ENCODE results near the gene RAP1B. TPM values are rescaled to one million over a fixed set of nuclear protein-coding genes. Genes with fewer than 3 reads are reported as not detected.
"Not testable (repeated sequence)": the region's sequence is repeated elsewhere in the genome, so short reads cannot be mapped to it uniquely, and the experiment has no call there.

Gene RAP1B
- total RNA-seq, 5 donors from 2014 or later (not counting 1 experiment from before 2014, with no cell fraction given), result 163 to 290 (median 170) TPM

DNA sequence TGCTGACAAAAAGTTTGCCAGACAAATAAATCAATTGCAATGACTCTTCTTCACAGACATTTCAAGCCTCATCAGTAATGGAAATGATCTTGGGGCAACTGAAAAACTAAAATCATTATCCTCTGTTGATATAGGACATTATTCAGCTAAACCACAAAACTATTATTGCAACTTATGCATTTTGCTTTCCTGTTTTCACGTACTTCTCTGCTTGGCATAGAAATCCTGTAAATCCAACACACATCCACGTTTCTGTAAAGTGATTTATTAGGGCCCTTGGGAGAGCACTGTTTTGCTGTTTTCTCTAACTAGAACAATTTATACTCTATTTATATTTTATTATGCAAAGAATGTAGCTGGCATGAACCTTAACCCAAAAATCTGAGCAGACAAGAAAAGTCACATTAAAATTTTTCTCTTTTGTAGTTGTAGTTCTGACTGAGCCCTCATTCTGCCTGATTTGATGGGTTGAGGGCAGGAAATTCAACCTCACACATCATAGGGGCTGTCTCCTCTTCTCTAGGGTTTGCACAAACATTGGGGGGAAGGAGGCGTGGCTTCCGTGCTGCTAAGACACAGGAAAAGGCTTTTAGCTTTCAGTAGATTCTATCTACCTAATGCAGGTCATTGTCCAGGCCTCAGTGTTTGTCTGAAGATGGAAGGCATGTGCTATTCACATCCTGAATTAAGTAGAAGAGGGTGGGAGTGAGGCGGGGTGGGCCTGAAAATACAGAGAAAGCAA, 64.6 kb downstream of the RAP1B start:
- CTCF ChIA-PET, result interaction anchor here in 1 of 2 donors (0.7 kb wide), 1 partner anchor 14 kb away, joined by 3 read pairs; no protein-coding TSS in a partner anchor
- peak; percentile 60 to 89 (median 83) for DNase-seq
- no peaks in the 10 kb centered on the region for H3K9me3 Mint-ChIP-seq
- H3K9me3 ChIP-seq, result no peaks in the 10 kb centered on the region
- no peaks in the 10 kb centered on the region for H3K27me3 Mint-ChIP-seq
- peaks cover 54 to 64% (median 61%) of the 10 kb centered on the region in 3 donors for H3K4me1 Mint-ChIP-seq
- POLR2A ChIA-PET, result interaction anchor here in 1 of 2 donors (0.6 kb wide), 3 partner anchors 11 to 594 kb away, joined by 3 to 11 read pairs (median 4); no protein-coding TSS in a partner anchor
- no CpG with 5 or more reads among the region's 5 CpGs for whole genome bisulfite sequencing (ENCODE audit: insufficient coverage)
- no peaks in the 10 kb centered on the region for H3K27me3 ChIP-seq (replicated peaks in 1 of 2; ENCODE audit: control insufficient read depth in 2 of 2, extremely low read depth in 1 of 2, insufficient read depth in 2 of 2, low read length in 1 of 2)
- peak overlapping the region; percentile 79 to 97 for H3K27ac Mint-ChIP-seq
- H3K4me1 ChIP-seq (ENCODE audit: control insufficient read depth in 1 of 2, extremely low read depth in 1 of 2, insufficient read depth in 2 of 2, low read length in 2 of 2), result peaks cover 24 to 26% of the 10 kb centered on the region in 2 experiments
- H3K4me3 Mint-ChIP-seq, result peak overlapping the region; percentile 45 to 64 (median 63)
- H3K36me3 ChIP-seq (ENCODE audit: control insufficient read depth in 2 of 2, extremely low read depth in 1 of 2, insufficient read depth in 1 of 2, low read length in 1 of 2), result no peaks in the 10 kb centered on the region
- ATAC-seq (replicated peaks in 1 of 4), result peak; percentile 97 to 98 (median 98)
- H3K27ac ChIP-seq (ENCODE audit: low read length), result peak overlapping the region; percentile 47
- H3K4me3 ChIP-seq (ENCODE audit: control insufficient read depth in 1 of 2, extremely low read depth in 1 of 2, low read length in 1 of 2), result no peak overlapping the region
- peaks cover 6% of the 10 kb centered on the region for H3K36me3 Mint-ChIP-seq

DNA sequence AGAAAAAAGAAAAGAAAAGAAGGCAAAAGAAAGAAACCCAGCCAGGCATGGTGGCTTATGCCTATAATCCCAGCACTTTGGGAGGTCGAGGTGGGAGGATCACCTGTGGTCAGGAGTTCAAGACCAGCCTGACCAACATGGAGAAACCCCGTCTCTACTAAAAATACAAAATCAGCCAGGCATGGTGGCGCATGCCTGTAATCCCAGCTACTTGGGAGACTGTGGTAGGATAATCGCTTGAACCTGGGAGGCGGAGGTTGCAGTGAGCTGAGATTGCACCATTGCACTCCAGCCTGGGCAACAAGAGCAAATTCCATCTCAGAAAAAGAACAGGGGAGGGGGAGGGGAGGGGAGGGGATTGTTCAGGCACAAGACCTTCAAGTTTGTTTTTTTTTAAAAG, 66.2 kb downstream of the RAP1B start:
- Histone ChIP-seq H3K4me1 (ENCODE audit: control insufficient read depth in 1 of 2, extremely low read depth in 1 of 2, insufficient read depth in 2 of 2, low read length in 2 of 2) (peaks cover 22 to 24% of the 10 kb centered on the region in 2 experiments), H3K27ac (ENCODE audit: low read length) (peak overlapping the region; percentile 49)
- not testable (repeated sequence) for DNase-seq; ATAC-seq (replicated peaks in 1 of 4); H3K27me3 ChIP-seq (replicated peaks in 1 of 2; ENCODE audit: control insufficient read depth in 2 of 2, extremely low read depth in 1 of 2, insufficient read depth in 2 of 2, low read length in 1 of 2); H3K9me3 ChIP-seq; H3K9me3 Mint-ChIP-seq; H3K36me3 Mint-ChIP-seq; H3K4me3 ChIP-seq (ENCODE audit: control insufficient read depth in 1 of 2, extremely low read depth in 1 of 2, low read length in 1 of 2); H3K27me3 Mint-ChIP-seq; H3K36me3 ChIP-seq (ENCODE audit: control insufficient read depth in 2 of 2, extremely low read depth in 1 of 2, insufficient read depth in 1 of 2, low read length in 1 of 2)
- WGBS (ENCODE audit: insufficient coverage), result 100% methylated on average over 1 of the region's 5 CpGs
- peak overlapping the region; percentile 82 to 83 for H3K27ac Mint-ChIP-seq
- CTCF ChIA-PET, result interaction anchor here in 1 of 2 donors (0.6 kb wide), 1 partner anchor 251 kb away, joined by 3 read pairs; no protein-coding TSS in a partner anchor
- H3K4me3 Mint-ChIP-seq, result peak overlapping the region in 1 of 3 donors; percentile 63
- H3K4me1 Mint-ChIP-seq, result peaks cover 47 to 54% (median 53%) of the 10 kb centered on the region in 3 donors
- POLR2A ChIA-PET, result interaction anchor here in 1 of 2 donors (0.7 kb wide), 2 partner anchors 133 to 636 kb away, joined by 4 read pairs; no protein-coding TSS in a partner anchor

DNA sequence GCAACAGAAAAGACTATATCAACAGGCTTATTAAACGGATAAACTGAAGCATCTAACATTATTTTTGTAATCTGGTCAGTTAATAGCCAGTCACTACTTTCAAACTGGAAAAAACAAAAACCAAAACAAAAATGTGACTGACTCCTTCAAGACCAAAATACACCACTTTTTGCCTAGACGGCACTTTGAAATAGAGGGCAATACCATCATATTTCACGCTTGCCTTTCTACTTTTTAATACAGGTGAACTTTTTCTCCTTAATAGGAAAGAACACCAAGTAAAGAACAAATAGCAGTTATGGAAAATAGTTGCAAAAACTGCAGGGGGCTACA, 75.5 kb downstream of the RAP1B start:
- H3K27ac Mint-ChIP-seq, result peak overlapping the region; percentile 98 to 99
- Histone ChIP-seq H3K36me3 (ENCODE audit: control insufficient read depth in 2 of 2, extremely low read depth in 1 of 2, insufficient read depth in 1 of 2, low read length in 1 of 2) (peaks cover 0 to 14% of the 10 kb centered on the region in 2 donors), H3K4me3 (ENCODE audit: control insufficient read depth in 1 of 2, extremely low read depth in 1 of 2, low read length in 1 of 2) (peak overlapping the region; percentile 89 to 100), H3K27me3 (replicated peaks in 1 of 2; ENCODE audit: control insufficient read depth in 2 of 2, extremely low read depth in 1 of 2, insufficient read depth in 2 of 2, low read length in 1 of 2) (no peaks in the 10 kb centered on the region), H3K9me3 (no peaks in the 10 kb centered on the region), H3K4me1 (ENCODE audit: control insufficient read depth in 1 of 2, extremely low read depth in 1 of 2, insufficient read depth in 2 of 2, low read length in 2 of 2) (peaks cover 14 to 15% of the 10 kb centered on the region in 2 experiments), H3K27ac (ENCODE audit: low read length) (peak overlapping the region; percentile 77)
- WGBS (ENCODE audit: insufficient coverage), result no CpG with 5 or more reads among the region's 3 CpGs
- CTCF ChIA-PET, result interaction anchor here (0.6 to 2.2 kb wide), 9 partner anchors 46 to 1417 kb away, joined by 3 to 9 read pairs (median 3); partner anchors contain the start of genes CAND1 (in 1 of the 2) and MDM2 (in 1 of the 2)
- ATAC-seq (replicated peaks in 1 of 4) (peak in 3 of 4 experiments; percentile 4 to 7 (median 5)), DNase-seq (no peak)
- H3K9me3 Mint-ChIP-seq, result no peaks in the 10 kb centered on the region
- peak overlapping the region; percentile 96 to 97 (median 97) for H3K4me3 Mint-ChIP-seq
- H3K4me1 Mint-ChIP-seq, result peaks cover 44 to 50% (median 48%) of the 10 kb centered on the region in 3 donors
- POLR2A ChIA-PET, result interaction anchor here (0.6 to 0.7 kb wide), 8 partner anchors 10 to 76 kb away, joined by 3 to 7 read pairs (median 4); partner anchors contain the start of gene RAP1B (in 1 of the 2)
- no peaks in the 10 kb centered on the region for H3K27me3 Mint-ChIP-seq
- peaks cover 16% of the 10 kb centered on the region for H3K36me3 Mint-ChIP-seq

GRCh38 chr12:68686595-68687521, 76.2 kb downstream of the RAP1B start, which contains the start of gene NUP107:
NUP107 (plus strand) TSS chr12:68686978; CDS start chr12:68687066, 88 bp downstream.
- Histone ChIP-seq H3K27me3 (replicated peaks in 1 of 2; ENCODE audit: control insufficient read depth in 2 of 2, extremely low read depth in 1 of 2, insufficient read depth in 2 of 2, low read length in 1 of 2) (no peaks in the 10 kb centered on the region), H3K27ac (ENCODE audit: low read length) (peak within 1 kb of the TSS; percentile 77), H3K9me3 (no peaks in the 10 kb centered on the region), H3K4me3 (ENCODE audit: control insufficient read depth in 1 of 2, extremely low read depth in 1 of 2, low read length in 1 of 2) (peak within 1 kb of the TSS; percentile 89 to 100), H3K36me3 (ENCODE audit: control insufficient read depth in 2 of 2, extremely low read depth in 1 of 2, insufficient read depth in 1 of 2, low read length in 1 of 2) (peaks cover 0 to 20% of the 10 kb centered on the region in 2 donors), H3K4me1 (ENCODE audit: control insufficient read depth in 1 of 2, extremely low read depth in 1 of 2, insufficient read depth in 2 of 2, low read length in 2 of 2) (peaks cover 14 to 15% of the 10 kb centered on the region in 2 experiments)
- Mint-ChIP-seq H3K27me3 (no peaks in the 10 kb centered on the region), H3K36me3 (peaks cover 17% of the 10 kb centered on the region), H3K4me1 (peaks cover 44 to 49% (median 48%) of the 10 kb centered on the region in 3 donors), H3K9me3 (no peaks in the 10 kb centered on the region), H3K27ac (peak within 1 kb of the TSS; percentile 98 to 99), H3K4me3 (peak within 1 kb of the TSS; percentile 96 to 97 (median 97))
- ChIA-PET CTCF (interaction anchor here in 1 of 2 donors (1.0 to 2.2 kb wide), 4 partner anchors 74 to 328 kb away, joined by 3 to 9 read pairs (median 4); partner anchors contain the start of gene MDM2), POLR2A (no interaction called here)
- WGBS (ENCODE audit: insufficient coverage), result under 1% methylated on average over 29 of the region's 44 CpGs
- DNase-seq (peak; percentile 93 to 99 (median 96)), ATAC-seq (replicated peaks in 1 of 4) (peak; percentile 95 to 97 (median 96))

DNA sequence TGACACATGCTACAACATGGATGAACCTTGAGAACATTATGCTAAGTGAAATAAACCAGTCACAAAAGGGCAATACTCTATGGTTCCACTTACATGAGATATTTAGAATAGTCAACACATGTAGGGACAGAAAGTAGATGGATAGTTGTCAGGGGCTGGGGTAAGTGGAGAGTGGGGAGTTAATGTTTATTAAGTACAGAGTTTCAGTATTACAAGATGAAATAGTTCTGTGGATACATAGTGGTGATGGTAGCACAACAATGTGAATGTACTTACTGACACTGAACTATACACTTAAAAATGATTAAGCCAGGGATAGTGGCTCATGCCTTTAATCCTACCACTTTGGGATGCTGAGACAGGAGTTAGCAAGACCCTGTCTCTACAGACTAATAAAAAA, 84.8 kb downstream of the RAP1B start:
- Histone ChIP-seq H3K27me3 (replicated peaks in 1 of 2; ENCODE audit: control insufficient read depth in 2 of 2, extremely low read depth in 1 of 2, insufficient read depth in 2 of 2, low read length in 1 of 2) (no peaks in the 10 kb centered on the region), H3K4me1 (ENCODE audit: control insufficient read depth in 1 of 2, extremely low read depth in 1 of 2, insufficient read depth in 2 of 2, low read length in 2 of 2) (no peaks in the 10 kb centered on the region), H3K36me3 (ENCODE audit: control insufficient read depth in 2 of 2, extremely low read depth in 1 of 2, insufficient read depth in 1 of 2, low read length in 1 of 2) (peaks cover 7 to 70% of the 10 kb centered on the region in 2 donors), H3K27ac (ENCODE audit: low read length) (no peak overlapping the region), H3K9me3 (no peaks in the 10 kb centered on the region), H3K4me3 (ENCODE audit: control insufficient read depth in 1 of 2, extremely low read depth in 1 of 2, low read length in 1 of 2) (no peak overlapping the region)
- ChIA-PET CTCF (no interaction called here), POLR2A (no interaction called here)
- no peak for DNase-seq
- ATAC-seq (replicated peaks in 1 of 4), result no peak
- Mint-ChIP-seq H3K27me3 (no peaks in the 10 kb centered on the region), H3K4me3 (no peak overlapping the region), H3K27ac (no peak overlapping the region), H3K9me3 (no peaks in the 10 kb centered on the region), H3K36me3 (peaks cover 58% of the 10 kb centered on the region), H3K4me1 (no peaks in the 10 kb centered on the region)

DNA sequence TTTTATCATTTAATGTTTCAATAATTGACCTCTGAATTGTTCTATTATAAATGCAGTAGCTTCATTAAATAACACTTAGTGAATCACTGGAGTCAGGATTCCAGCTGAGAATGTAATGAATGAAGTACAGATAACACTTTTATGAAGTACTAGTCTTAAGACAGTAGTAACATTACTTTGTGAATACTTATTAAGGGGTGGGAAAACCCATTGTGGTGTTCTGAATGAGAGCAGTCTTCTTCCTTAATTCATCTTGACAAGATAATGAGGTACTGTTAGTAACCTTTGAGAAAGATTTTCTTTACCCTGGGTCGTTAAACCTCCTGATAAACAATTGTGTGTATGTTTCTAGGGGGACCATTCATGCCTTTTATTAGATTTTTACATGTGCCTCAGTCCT, 88.8 kb downstream of the RAP1B start:
- Histone ChIP-seq H3K36me3 (ENCODE audit: control insufficient read depth in 2 of 2, extremely low read depth in 1 of 2, insufficient read depth in 1 of 2, low read length in 1 of 2) (peaks cover 12 to 53% of the 10 kb centered on the region in 2 donors), H3K4me1 (ENCODE audit: control insufficient read depth in 1 of 2, extremely low read depth in 1 of 2, insufficient read depth in 2 of 2, low read length in 2 of 2) (no peaks in the 10 kb centered on the region), H3K27me3 (replicated peaks in 1 of 2; ENCODE audit: control insufficient read depth in 2 of 2, extremely low read depth in 1 of 2, insufficient read depth in 2 of 2, low read length in 1 of 2) (no peaks in the 10 kb centered on the region), H3K4me3 (ENCODE audit: control insufficient read depth in 1 of 2, extremely low read depth in 1 of 2, low read length in 1 of 2) (no peak overlapping the region), H3K9me3 (no peaks in the 10 kb centered on the region), H3K27ac (ENCODE audit: low read length) (no peak overlapping the region)
- WGBS (ENCODE audit: insufficient coverage), result no CpG with 5 or more reads among the region's 1 CpG
- peak overlapping the region in 1 of 2 donors; percentile 16 for H3K27ac Mint-ChIP-seq
- ChIA-PET CTCF (no interaction called here), POLR2A (no interaction called here)
- H3K36me3 Mint-ChIP-seq, result peaks cover 47% of the 10 kb centered on the region
- no peak for DNase-seq
- H3K27me3 Mint-ChIP-seq, result no peaks in the 10 kb centered on the region
- no peak overlapping the region for H3K4me3 Mint-ChIP-seq
- no peaks in the 10 kb centered on the region for H3K4me1 Mint-ChIP-seq
- H3K9me3 Mint-ChIP-seq, result no peaks in the 10 kb centered on the region
- ATAC-seq (replicated peaks in 1 of 4), result no peak
